Psoas muscle (tissue), 8 donors: ENCODE results near the gene EIF1AX. TPM values are rescaled to one million over a fixed set of nuclear protein-coding genes. Genes with fewer than 3 reads are reported as not detected.

Experiments
- ATAC-seq, 4 donors: fragments of 200-7000 bp; cut with Tn5 transposase; one replicate each; pipeline ENCODE4 v1.9.1; 2020; ENCODE audit warnings: moderate library complexity in 3 of 4, mild to moderate bottlenecking in 2 of 4
- DNase-seq, 2 donors: peaks; one replicate each; pipeline ENCODE4 v3.0.0-alpha.2; 2020
- H3K27ac ChIP-seq: fragments of 200-600 bp; one replicate; pipeline ENCODE4 v1.8.0; 2022
- H3K27me3 ChIP-seq, 3 donors: fragments of 200-600 bp in 1 of 3; one replicate each; pipeline versions ENCODE4 v1.6.1 to v1.8.0; 2013 to 2022; ENCODE audit warnings: low read length in 2 of 3, mild to moderate bottlenecking in 2 of 3, moderate library complexity in 1 of 3; ENCODE audit not compliant: insufficient read depth in 3 of 3
- H3K36me3 ChIP-seq, 2 donors: fragments of 200-600 bp in 1 of 2; one replicate each; pipeline versions ENCODE4 v1.6.1 to v1.8.0; 2013 to 2022; ENCODE audit warnings: low read depth in 1 of 2, mild to moderate bottlenecking in 1 of 2, moderate library complexity in 1 of 2; ENCODE audit not compliant: insufficient read depth in 1 of 2
- H3K4me1 ChIP-seq: fragments of 200-600 bp; one replicate; pipeline ENCODE4 v1.8.0; 2022
- H3K4me3 ChIP-seq: fragments of 200-600 bp; one replicate; pipeline ENCODE4 v1.8.0; 2022; ENCODE audit warnings: mild to moderate bottlenecking
- H3K9me3 ChIP-seq: fragments of 200-600 bp; one replicate; pipeline ENCODE4 v1.8.0; 2022
- WGBS, 3 donors: extraction: QIAGEN DNeasy Blood & Tissue Kit; methylation state at CpG; one replicate each; pipeline versions ENCODE4 v1.1.6 to v1.1.7; 2013; 5-methylcytosine and 5-hydroxymethylcytosine counted together
- intact Hi-C, 2 donors: fragments of 100-400 bp; cut with DNase I; formaldehyde crosslinking; loops; one replicate each; pipeline versions ENCODE4 v1.11.0 to v1.14.2; 2022
- polyA plus RNA-seq, 3 donors: library from polyadenylated mRNA; stranded (reverse); fragments of 200-250 nt; gene quantifications; one replicate each; pipeline ENCODE4 v1.2.3, GENCODE V29; 2013
- total RNA-seq, 4 donors: library from RNA; stranded (reverse); fragmentation: NEBNext Ultra II Directional in 2 of 4; extraction: Animal tissue kit (Norgen Biotek cat#: 25700) in 2 of 4; gene quantifications; one replicate each; pipeline versions ENCODE4 v1.2.1 to v1.2.4, GENCODE V29; 2021 to 2023
- TF ChIP-seq, protein P1 (sequence below): fragments of 200-600 bp; IDR thresholded peaks from one replicate; pipeline ENCODE4 v1.8.0; 2022; ENCODE audit warnings: antibody characterized with exemption
- donor health status: healthy with polysubstance abuse.
- donor health status: DM: no; HTN: no; CAD: no; lungs with moderate emphysema.
- donor health status: Bipolar disorder and iron deficiency.
- donor health status: healthy.
- donor health status: DM: yes; HTN: yes; CAD: no.
- donor health status: DM: no; HTN: no; CAD: no.
- donor health status: DM: no; HTN: no; CAD: no.
- donor health status: DM: yes; HTN: yes; CAD: no.

EIF1AX gene
- total and polyA plus RNA-seq, 7 donors, result 67.3 to 176 (median 129) TPM

GRCh38 chrX:20112022-20112774, 29.4 kb downstream of the EIF1AX start:
- 80 to 84% (median 84%) methylated on average over 14 of the region's 14 CpGs for WGBS, 3 donors
- intact Hi-C loops, result loop anchor here in 1 of 2 donors (10.0 kb wide), 1 partner anchor 217 kb away; no protein-coding TSS in a partner anchor

DNA sequence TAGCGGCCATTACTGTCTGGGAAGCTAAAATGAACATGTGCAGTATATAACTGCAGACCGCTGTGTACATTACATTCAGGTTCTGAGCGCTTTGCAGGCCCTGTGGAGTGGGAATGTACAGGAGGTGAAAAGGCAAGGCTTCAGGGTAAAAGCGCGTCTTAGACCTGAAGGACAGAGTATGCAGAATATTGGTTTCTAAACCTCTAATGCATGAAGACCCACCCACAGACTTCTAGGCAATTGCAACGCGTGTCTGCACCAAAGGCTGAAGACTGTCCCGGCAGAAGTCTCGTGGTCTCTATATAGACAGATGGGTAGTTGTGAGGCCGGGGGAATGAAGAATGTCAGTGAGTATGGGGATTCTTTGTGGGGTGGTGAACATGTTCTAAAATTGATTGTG, 30.4 kb downstream of the EIF1AX start:
- 95 to 98% (median 97%) methylated on average over 10 of the region's 10 CpGs for WGBS, 3 donors
- H3K4me3 ChIP-seq, result no peak overlapping the region
- intact Hi-C loops, result loop anchor here in 1 of 2 donors (10.0 kb wide), 1 partner anchor 216 kb away; no protein-coding TSS in a partner anchor
- peaks cover 0 to 6% (median 0%) of the 10 kb centered on the region in 3 donors for H3K27me3 ChIP-seq
- H3K27ac ChIP-seq, result no peak overlapping the region
- DNase-seq (no peak), ATAC-seq (no peak)
- H3K4me1 ChIP-seq, result no peaks in the 10 kb centered on the region
- H3K9me3 ChIP-seq, result no peaks in the 10 kb centered on the region
- TF ChIP-seq, protein P1, sequence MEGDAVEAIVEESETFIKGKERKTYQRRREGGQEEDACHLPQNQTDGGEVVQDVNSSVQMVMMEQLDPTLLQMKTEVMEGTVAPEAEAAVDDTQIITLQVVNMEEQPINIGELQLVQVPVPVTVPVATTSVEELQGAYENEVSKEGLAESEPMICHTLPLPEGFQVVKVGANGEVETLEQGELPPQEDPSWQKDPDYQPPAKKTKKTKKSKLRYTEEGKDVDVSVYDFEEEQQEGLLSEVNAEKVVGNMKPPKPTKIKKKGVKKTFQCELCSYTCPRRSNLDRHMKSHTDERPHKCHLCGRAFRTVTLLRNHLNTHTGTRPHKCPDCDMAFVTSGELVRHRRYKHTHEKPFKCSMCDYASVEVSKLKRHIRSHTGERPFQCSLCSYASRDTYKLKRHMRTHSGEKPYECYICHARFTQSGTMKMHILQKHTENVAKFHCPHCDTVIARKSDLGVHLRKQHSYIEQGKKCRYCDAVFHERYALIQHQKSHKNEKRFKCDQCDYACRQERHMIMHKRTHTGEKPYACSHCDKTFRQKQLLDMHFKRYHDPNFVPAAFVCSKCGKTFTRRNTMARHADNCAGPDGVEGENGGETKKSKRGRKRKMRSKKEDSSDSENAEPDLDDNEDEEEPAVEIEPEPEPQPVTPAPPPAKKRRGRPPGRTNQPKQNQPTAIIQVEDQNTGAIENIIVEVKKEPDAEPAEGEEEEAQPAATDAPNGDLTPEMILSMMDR, result no peak
- no peaks in the 10 kb centered on the region for H3K36me3 ChIP-seq

More at GRCh38 chrX:20112022-20112774, 29.4 kb downstream of the EIF1AX start:
- peaks cover 0 to 14% (median 0%) of the 10 kb centered on the region in 3 donors for H3K27me3 ChIP-seq
- no peak overlapping the region for H3K27ac ChIP-seq
- TF ChIP-seq, protein P1, result no peak
- no peaks in the 10 kb centered on the region for H3K9me3 ChIP-seq
- H3K4me3 ChIP-seq, result no peak overlapping the region
- no peaks in the 10 kb centered on the region for H3K4me1 ChIP-seq
- no peak for DNase-seq
- no peak for ATAC-seq
- H3K36me3 ChIP-seq, result no peaks in the 10 kb centered on the region

DNA sequence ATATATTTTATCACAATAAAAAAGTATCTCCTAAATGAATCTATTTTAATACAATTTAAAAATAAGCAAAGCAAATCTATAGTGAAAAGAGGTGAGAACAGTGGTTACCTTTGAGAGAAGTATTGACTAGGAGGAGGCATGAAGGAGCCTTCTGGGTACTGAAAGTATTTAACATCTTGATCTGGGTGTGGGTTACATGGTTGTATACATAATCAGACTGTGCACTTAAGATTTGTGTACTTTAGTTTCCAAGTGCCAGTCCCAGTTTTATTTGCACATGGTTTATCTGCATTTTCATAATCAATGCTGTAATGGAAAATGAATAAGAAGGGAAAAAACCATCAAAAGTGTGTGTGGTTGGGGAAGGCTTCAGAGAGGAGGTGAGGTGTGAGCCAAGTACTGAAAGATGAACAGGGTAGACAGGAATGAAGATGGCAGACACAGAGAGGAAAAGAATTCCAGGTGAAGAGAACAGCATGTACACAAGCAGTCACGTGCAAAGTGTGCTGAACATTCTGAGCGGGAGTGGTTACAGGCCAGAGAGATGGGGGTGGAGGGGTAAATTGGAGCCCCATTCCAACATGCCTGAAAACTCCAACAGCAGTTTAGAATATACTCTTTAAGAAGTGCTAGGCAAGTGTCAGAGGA, 39.6 kb downstream of the EIF1AX start:
- no peak for ATAC-seq
- intact Hi-C loops, result no loop called here

DNA sequence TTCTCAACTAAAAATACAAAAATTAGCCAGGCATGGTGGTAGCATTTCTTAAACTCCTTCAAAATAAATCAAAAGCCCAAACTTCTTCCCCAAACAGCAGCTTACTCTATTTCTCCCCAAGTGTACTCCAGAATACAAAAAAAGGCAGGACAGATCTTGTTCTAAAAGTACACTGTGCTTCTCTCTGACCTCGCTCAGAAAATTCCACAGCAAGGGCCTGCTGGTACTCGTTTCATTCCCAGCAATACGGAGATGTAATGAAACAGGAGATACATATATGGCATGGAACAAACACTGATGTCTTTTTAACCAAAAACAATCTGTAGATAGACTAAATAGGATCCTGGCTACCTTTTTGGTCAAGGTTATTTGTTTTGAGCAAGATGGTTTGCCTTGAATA, 50.1 kb downstream of the EIF1AX start:
- Histone ChIP-seq H3K36me3 (no peaks in the 10 kb centered on the region), H3K4me1 (no peaks in the 10 kb centered on the region), H3K4me3 (no peak overlapping the region), H3K27ac (no peak overlapping the region), H3K9me3 (no peaks in the 10 kb centered on the region), H3K27me3 (no peaks in the 10 kb centered on the region)
- TF ChIP-seq, protein P1, result no peak
- ATAC-seq (no peak), DNase-seq (no peak)
- intact Hi-C loops, result no loop called here
- 70 to 87% (median 81%) methylated on average over 3 of the region's 3 CpGs for WGBS, 3 donors

More for the DNA sequence above, 39.6 kb downstream of the EIF1AX start:
- no peaks in the 10 kb centered on the region for H3K9me3 ChIP-seq
- TF ChIP-seq, protein P1, result no peak
- H3K27ac ChIP-seq, result no peak overlapping the region
- 56 to 93% (median 79%) methylated on average over 2 of the region's 2 CpGs for WGBS, 3 donors
- H3K36me3 ChIP-seq, result no peaks in the 10 kb centered on the region
- H3K4me3 ChIP-seq, result no peak overlapping the region
- no peak for DNase-seq
- H3K27me3 ChIP-seq, result no peaks in the 10 kb centered on the region
- no peaks in the 10 kb centered on the region for H3K4me1 ChIP-seq
